GM12878 (cell line): Measurements from ENCODE around the gene ARF3.

Experiments used
- ATF3 ChIP-seq: IDR thresholded peaks from 2 replicates; pipeline ENCODE4 v1.6.1; 2011; ENCODE audit warnings: low read depth, mild to moderate bottlenecking, low read length, moderate library complexity, borderline replicate concordance; ENCODE audit errors: extremely low read depth
- CEBPB ChIP-seq, 2 experiments: fragments of 150-350 bp in 1 of 2; IDR thresholded peaks; 2 replicates each; pipeline ENCODE4 v1.6.1; 2012 to 2014; ENCODE audit warnings: low read depth in 2 of 2, low read length in 2 of 2, borderline replicate concordance in 1 of 2, inconsistent platforms in 1 of 2
- SIN3A ChIP-seq: IDR thresholded peaks from 2 replicates; pipeline ENCODE4 v1.6.1; 2012; ENCODE audit warnings: low read depth, low read length, improper control_type of control experiment
- TF ChIP-seq, protein P1 (sequence below), 3 experiments: IDR thresholded peaks in 2 of 3; conservative IDR thresholded peaks in 1 of 3; 2 replicates each; pipeline ENCODE4 v1.5.1; 2011; ENCODE audit warnings: low read depth in 3 of 3, low read length in 3 of 3, mild to moderate bottlenecking in 3 of 3, control low read depth in 2 of 3, moderate library complexity in 2 of 3, inconsistent platforms in 1 of 3, mixed read lengths in 1 of 3; ENCODE audit not compliant: control insufficient read depth in 2 of 3, insufficient read depth in 1 of 3; ENCODE audit errors: extremely low read depth in 1 of 3
- TF ChIP-seq, protein P2 (sequence below): IDR thresholded peaks from 2 replicates; pipeline ENCODE4 v1.6.1; 2011; ENCODE audit warnings: mild to moderate bottlenecking, low read depth, low read length, moderate library complexity; ENCODE audit not compliant: insufficient replicate concordance
- TF ChIP-seq, protein P3 (sequence below): fragments of 150-350 bp; IDR thresholded peaks from 2 replicates; pipeline ENCODE4 v1.6.1; 2016; ENCODE audit warnings: low read depth, low read length

GRCh38 chr12:48973941-48974673 is 16.8 kb upstream of the ARF3 start:
- TF ChIP-seq, protein P1, sequence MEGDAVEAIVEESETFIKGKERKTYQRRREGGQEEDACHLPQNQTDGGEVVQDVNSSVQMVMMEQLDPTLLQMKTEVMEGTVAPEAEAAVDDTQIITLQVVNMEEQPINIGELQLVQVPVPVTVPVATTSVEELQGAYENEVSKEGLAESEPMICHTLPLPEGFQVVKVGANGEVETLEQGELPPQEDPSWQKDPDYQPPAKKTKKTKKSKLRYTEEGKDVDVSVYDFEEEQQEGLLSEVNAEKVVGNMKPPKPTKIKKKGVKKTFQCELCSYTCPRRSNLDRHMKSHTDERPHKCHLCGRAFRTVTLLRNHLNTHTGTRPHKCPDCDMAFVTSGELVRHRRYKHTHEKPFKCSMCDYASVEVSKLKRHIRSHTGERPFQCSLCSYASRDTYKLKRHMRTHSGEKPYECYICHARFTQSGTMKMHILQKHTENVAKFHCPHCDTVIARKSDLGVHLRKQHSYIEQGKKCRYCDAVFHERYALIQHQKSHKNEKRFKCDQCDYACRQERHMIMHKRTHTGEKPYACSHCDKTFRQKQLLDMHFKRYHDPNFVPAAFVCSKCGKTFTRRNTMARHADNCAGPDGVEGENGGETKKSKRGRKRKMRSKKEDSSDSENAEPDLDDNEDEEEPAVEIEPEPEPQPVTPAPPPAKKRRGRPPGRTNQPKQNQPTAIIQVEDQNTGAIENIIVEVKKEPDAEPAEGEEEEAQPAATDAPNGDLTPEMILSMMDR (IDR thresholded peaks at IDR 0.05 in 2 of 3, conservative IDR thresholded peaks at IDR 0.05 in 1 of 3; ENCODE audit: control insufficient read depth in 2 of 3, extremely low read depth in 1 of 3, insufficient read depth in 1 of 3, low read depth in 3 of 3, low read length in 3 of 3) = peak; percentile 53 to 79 (median 58)
- TF ChIP-seq, protein P2, sequence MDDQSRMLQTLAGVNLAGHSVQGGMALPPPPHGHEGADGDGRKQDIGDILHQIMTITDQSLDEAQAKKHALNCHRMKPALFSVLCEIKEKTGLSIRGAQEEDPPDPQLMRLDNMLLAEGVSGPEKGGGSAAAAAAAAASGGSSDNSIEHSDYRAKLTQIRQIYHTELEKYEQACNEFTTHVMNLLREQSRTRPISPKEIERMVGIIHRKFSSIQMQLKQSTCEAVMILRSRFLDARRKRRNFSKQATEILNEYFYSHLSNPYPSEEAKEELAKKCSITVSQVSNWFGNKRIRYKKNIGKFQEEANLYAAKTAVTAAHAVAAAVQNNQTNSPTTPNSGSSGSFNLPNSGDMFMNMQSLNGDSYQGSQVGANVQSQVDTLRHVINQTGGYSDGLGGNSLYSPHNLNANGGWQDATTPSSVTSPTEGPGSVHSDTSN = no peak
- TF ChIP-seq, protein P3, sequence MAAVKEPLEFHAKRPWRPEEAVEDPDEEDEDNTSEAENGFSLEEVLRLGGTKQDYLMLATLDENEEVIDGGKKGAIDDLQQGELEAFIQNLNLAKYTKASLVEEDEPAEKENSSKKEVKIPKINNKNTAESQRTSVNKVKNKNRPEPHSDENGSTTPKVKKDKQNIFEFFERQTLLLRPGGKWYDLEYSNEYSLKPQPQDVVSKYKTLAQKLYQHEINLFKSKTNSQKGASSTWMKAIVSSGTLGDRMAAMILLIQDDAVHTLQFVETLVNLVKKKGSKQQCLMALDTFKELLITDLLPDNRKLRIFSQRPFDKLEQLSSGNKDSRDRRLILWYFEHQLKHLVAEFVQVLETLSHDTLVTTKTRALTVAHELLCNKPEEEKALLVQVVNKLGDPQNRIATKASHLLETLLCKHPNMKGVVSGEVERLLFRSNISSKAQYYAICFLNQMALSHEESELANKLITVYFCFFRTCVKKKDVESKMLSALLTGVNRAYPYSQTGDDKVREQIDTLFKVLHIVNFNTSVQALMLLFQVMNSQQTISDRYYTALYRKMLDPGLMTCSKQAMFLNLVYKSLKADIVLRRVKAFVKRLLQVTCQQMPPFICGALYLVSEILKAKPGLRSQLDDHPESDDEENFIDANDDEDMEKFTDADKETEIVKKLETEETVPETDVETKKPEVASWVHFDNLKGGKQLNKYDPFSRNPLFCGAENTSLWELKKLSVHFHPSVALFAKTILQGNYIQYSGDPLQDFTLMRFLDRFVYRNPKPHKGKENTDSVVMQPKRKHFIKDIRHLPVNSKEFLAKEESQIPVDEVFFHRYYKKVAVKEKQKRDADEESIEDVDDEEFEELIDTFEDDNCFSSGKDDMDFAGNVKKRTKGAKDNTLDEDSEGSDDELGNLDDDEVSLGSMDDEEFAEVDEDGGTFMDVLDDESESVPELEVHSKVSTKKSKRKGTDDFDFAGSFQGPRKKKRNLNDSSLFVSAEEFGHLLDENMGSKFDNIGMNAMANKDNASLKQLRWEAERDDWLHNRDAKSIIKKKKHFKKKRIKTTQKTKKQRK = no peak
- TF ChIP-seq CEBPB (IDR thresholded peaks at IDR 0.05; ENCODE audit: borderline replicate concordance in 1 of 2, low read depth in 2 of 2, low read length in 2 of 2) (no peak), ATF3 (no peak), SIN3A (no peak)
